PC-9 (cell line): ENCODE results near the gene ACP4. TPM values are rescaled to one million over a fixed set of nuclear protein-coding genes. Genes with fewer than 3 reads are reported as not detected.

Experiments used
- BruUV-seq: library from RNA; stranded (reverse); fragments of 400-500 nt; replicated peaks from 2 replicates; lab custom pipeline; 2021; lab: Mats Ljungman, UMichigan
- CTCF ChIA-PET: fragments of 300-600 bp; sonication (Branson Sonifier 250); formaldehyde crosslinking; loops from one replicate; lab custom pipeline; 2022; ENCODE audit warnings: antibody characterized with exemption; lab: Charles Lee
- POLR2A ChIA-PET: fragments of 300-600 bp; sonication (Branson Sonifier 250); formaldehyde crosslinking; loops from one replicate; lab custom pipeline; 2022; ENCODE audit warnings: antibody characterized with exemption; ENCODE audit not compliant: unreplicated experiment; lab: Charles Lee
- DNase-seq, 2 experiments: peaks; one replicate each; pipeline versions ENCODE4 v3.0.0 to v3.0.0-alpha.2; 2015 to 2022; ENCODE audit warnings: mixed read lengths in 1 of 2
- H2AFZ ChIP-seq: fragments of 200-600 bp; sonication (generic); 2 replicates; pipeline ENCODE4 v1.8.1; 2017; ENCODE audit warnings: antibody characterized with exemption
- H3F3A ChIP-seq: fragments of 200-600 bp; sonication (generic); 2 replicates; pipeline ENCODE4 v1.8.1; 2017; ENCODE audit warnings: antibody characterized with exemption, mild to moderate bottlenecking, low read depth; ENCODE audit not compliant: insufficient read depth
- H3K27ac ChIP-seq: fragments of 200-600 bp; sonication (generic); 2 replicates; pipeline ENCODE4 v1.6.1; 2016; ENCODE audit warnings: mixed run types
- H3K27me3 ChIP-seq: fragments of 200-600 bp; sonication (generic); 2 replicates; pipeline ENCODE4 v1.6.1; 2016; ENCODE audit warnings: low read depth, mixed run types; ENCODE audit not compliant: insufficient read depth
- H3K36me3 ChIP-seq: fragments of 200-600 bp; sonication (generic); 2 replicates; pipeline ENCODE4 v1.6.1; 2016; ENCODE audit warnings: low read depth, mixed run types
- H3K4me1 ChIP-seq: fragments of 200-600 bp; sonication (generic); replicated peaks from 2 replicates; pipeline ENCODE4 v1.6.1; 2016; ENCODE audit warnings: mixed run types; ENCODE audit not compliant: insufficient read depth
- H3K4me2 ChIP-seq: fragments of 200-600 bp; sonication (generic); 2 replicates; pipeline ENCODE4 v1.6.1; 2017; ENCODE audit warnings: mixed run types
- H3K4me3 ChIP-seq: fragments of 200-600 bp; sonication (generic); 2 replicates; pipeline ENCODE4 v1.6.1; 2016; ENCODE audit warnings: mixed run types
- H3K79me2 ChIP-seq: fragments of 200-600 bp; sonication (generic); 2 replicates; pipeline ENCODE4 v1.6.1; 2017; ENCODE audit warnings: low read depth, mixed run types
- H3K9me2 ChIP-seq: fragments of 200-600 bp; sonication (generic); 2 replicates; pipeline ENCODE4 v1.8.1; 2017; ENCODE audit warnings: mild to moderate bottlenecking; ENCODE audit not compliant: insufficient read depth
- H3K9me3 ChIP-seq: fragments of 200-600 bp; sonication (generic); 2 replicates; pipeline ENCODE4 v1.8.1; 2016; ENCODE audit warnings: low read depth; ENCODE audit not compliant: insufficient read depth
- H4K20me1 ChIP-seq: fragments of 200-600 bp; sonication (generic); 2 replicates; pipeline ENCODE4 v1.8.1; 2017; ENCODE audit not compliant: insufficient read depth
- EZH2 ChIP-seq: fragments of 200-600 bp; sonication (generic); IDR thresholded peaks from 2 replicates; pipeline ENCODE4 v1.8.0; 2017; ENCODE audit warnings: antibody characterized with exemption, low read depth
- intact Hi-C: fragments of 100-400 bp; cut with micrococcal nuclease; formaldehyde crosslinking; loops from one replicate; pipeline ENCODE4 v1.10.0; 2022; ENCODE audit not compliant: unreplicated experiment
- total RNA-seq: library from RNA; stranded (reverse); gene quantifications from 2 replicates; pipeline ENCODE4 v1.2.3, GENCODE V29; 2021
- TF ChIP-seq, protein P1 (sequence below): fragments of 200-600 bp; sonication (generic); conservative IDR thresholded peaks from 2 replicates; pipeline ENCODE4 v1.6.1; 2017; ENCODE audit warnings: mixed run types, antibody characterized with exemption, mild to moderate bottlenecking, moderate library complexity

ACP4 gene
- total RNA-seq, 1 experiment from 2014 or later, result not detected

GRCh38 chr19:50815439-50815838 is 25.2 kb downstream of the ACP4 start:
- POLR2A ChIA-PET, result no interaction called here

GRCh38 chr19:50817941-50818858 is 28.0 kb downstream of the ACP4 start:
- CTCF ChIA-PET, result no interaction called here
- DNase-seq, result peak in 1 of 2 experiments; percentile 50
- H3K4me2 ChIP-seq, result no peak overlapping the region
- no peak overlapping the region for H3K27ac ChIP-seq
- BruUV-seq, result no TSS peak
- H4K20me1 ChIP-seq, result no peaks in the 10 kb centered on the region
- TF ChIP-seq, protein P1, sequence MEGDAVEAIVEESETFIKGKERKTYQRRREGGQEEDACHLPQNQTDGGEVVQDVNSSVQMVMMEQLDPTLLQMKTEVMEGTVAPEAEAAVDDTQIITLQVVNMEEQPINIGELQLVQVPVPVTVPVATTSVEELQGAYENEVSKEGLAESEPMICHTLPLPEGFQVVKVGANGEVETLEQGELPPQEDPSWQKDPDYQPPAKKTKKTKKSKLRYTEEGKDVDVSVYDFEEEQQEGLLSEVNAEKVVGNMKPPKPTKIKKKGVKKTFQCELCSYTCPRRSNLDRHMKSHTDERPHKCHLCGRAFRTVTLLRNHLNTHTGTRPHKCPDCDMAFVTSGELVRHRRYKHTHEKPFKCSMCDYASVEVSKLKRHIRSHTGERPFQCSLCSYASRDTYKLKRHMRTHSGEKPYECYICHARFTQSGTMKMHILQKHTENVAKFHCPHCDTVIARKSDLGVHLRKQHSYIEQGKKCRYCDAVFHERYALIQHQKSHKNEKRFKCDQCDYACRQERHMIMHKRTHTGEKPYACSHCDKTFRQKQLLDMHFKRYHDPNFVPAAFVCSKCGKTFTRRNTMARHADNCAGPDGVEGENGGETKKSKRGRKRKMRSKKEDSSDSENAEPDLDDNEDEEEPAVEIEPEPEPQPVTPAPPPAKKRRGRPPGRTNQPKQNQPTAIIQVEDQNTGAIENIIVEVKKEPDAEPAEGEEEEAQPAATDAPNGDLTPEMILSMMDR, result no peak
- TF ChIP-seq EZH2, result no peak
- no peaks in the 10 kb centered on the region for H3K4me1 ChIP-seq
- H3K27me3 ChIP-seq, result peaks cover 96% of the 10 kb centered on the region
- H3K79me2 ChIP-seq, result no peaks in the 10 kb centered on the region
- no peaks in the 10 kb centered on the region for H3K36me3 ChIP-seq
- H3K9me2 ChIP-seq, result no peaks in the 10 kb centered on the region
- H3F3A ChIP-seq, result no peaks in the 10 kb centered on the region
- POLR2A ChIA-PET, result no interaction called here
- intact Hi-C loops, result no loop called here
- no peak overlapping the region for H2AFZ ChIP-seq
- H3K9me3 ChIP-seq, result no peaks in the 10 kb centered on the region
- H3K4me3 ChIP-seq, result no peak overlapping the region

More at GRCh38 chr19:50815439-50815838, 25.2 kb downstream of the ACP4 start:
- no peak for DNase-seq
- Histone ChIP-seq H3K27ac (no peak overlapping the region), H3F3A (no peaks in the 10 kb centered on the region), H4K20me1 (no peaks in the 10 kb centered on the region), H3K36me3 (no peaks in the 10 kb centered on the region), H3K27me3 (peaks cover 80% of the 10 kb centered on the region), H3K79me2 (no peaks in the 10 kb centered on the region), H3K9me3 (no peaks in the 10 kb centered on the region), H3K4me3 (no peak overlapping the region), H3K4me1 (no peaks in the 10 kb centered on the region), H2AFZ (no peak overlapping the region), H3K9me2 (no peaks in the 10 kb centered on the region), H3K4me2 (no peak overlapping the region)
- TF ChIP-seq, protein P1, result no peak
- no peak for TF ChIP-seq EZH2
- CTCF ChIA-PET, result no interaction called here
- no TSS peak for BruUV-seq
- intact Hi-C loops, result no loop called here

DNA sequence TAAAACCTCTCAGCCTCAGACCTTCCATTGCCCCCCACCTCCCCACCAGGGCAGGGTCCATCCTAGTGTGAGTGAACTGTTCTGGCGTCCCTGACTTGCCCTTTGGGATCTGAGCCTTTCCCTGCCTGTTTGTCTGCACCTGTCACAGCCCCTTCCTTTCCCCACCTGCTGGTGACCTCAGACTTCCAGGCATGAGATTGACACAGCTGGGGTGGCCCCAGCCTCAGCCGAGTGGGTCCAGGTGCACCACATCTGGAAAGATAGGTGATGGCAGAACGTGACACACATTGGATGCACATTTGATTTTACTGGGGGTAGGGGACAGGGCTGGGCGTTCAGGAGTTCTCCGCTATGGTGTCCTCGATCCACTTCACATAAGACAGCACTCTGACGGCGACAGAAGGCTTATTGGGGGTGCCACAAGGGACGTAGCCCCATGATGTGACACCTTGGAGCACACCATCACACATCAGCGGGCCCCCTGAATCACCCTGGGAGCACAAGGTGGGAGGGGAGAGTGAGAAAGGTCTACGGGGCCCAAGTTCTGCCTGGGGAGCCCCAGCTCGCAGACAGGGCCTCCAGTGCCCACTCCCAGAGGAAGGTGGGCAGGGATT is 28.8 kb downstream of the ACP4 start:
- intact Hi-C loops, result no loop called here
- TF ChIP-seq, protein P1, result no peak
- TF ChIP-seq EZH2, result no peak
- no peak overlapping the region for H3K4me2 ChIP-seq
- H3K36me3 ChIP-seq, result no peaks in the 10 kb centered on the region
- no peak overlapping the region for H2AFZ ChIP-seq
- ChIA-PET CTCF (no interaction called here), POLR2A (no interaction called here)
- no peak overlapping the region for H3K4me3 ChIP-seq
- H3K27ac ChIP-seq, result no peak overlapping the region
- no peaks in the 10 kb centered on the region for H4K20me1 ChIP-seq
- no peaks in the 10 kb centered on the region for H3K9me3 ChIP-seq
- no peaks in the 10 kb centered on the region for H3K4me1 ChIP-seq
- no TSS peak for BruUV-seq
- no peaks in the 10 kb centered on the region for H3F3A ChIP-seq
- no peaks in the 10 kb centered on the region for H3K79me2 ChIP-seq
- no peaks in the 10 kb centered on the region for H3K9me2 ChIP-seq
- H3K27me3 ChIP-seq, result peaks cover 98% of the 10 kb centered on the region
- no peak for DNase-seq
